GM12878 (cell line): ENCODE results near the gene IRF2.

Experiments used
- CEBPB ChIP-seq, 2 experiments: fragments of 150-350 bp in 1 of 2; IDR thresholded peaks; 2 replicates each; pipeline ENCODE4 v1.6.1; 2012 to 2014; ENCODE audit warnings: low read depth in 2 of 2, low read length in 2 of 2, borderline replicate concordance in 1 of 2, inconsistent platforms in 1 of 2
- CTCF ChIP-seq, 3 experiments: IDR thresholded peaks in 2 of 3; conservative IDR thresholded peaks in 1 of 3; 2 replicates each; pipeline ENCODE4 v1.5.1; 2011; ENCODE audit warnings: low read depth in 3 of 3, low read length in 3 of 3, mild to moderate bottlenecking in 3 of 3, control low read depth in 2 of 3, moderate library complexity in 2 of 3, inconsistent platforms in 1 of 3, mixed read lengths in 1 of 3; ENCODE audit not compliant: control insufficient read depth in 2 of 3, insufficient read depth in 1 of 3; ENCODE audit errors: extremely low read depth in 1 of 3
- ESRRA ChIP-seq: IDR thresholded peaks from 2 replicates; pipeline ENCODE4 v1.6.1; 2012; ENCODE audit warnings: mild to moderate bottlenecking, low read length, improper control_type of control experiment
- FOS ChIP-seq: IDR thresholded peaks from 3 replicates; pipeline ENCODE4 v1.6.1; 2011; ENCODE audit warnings: borderline replicate concordance; ENCODE audit not compliant: insufficient read length; ENCODE audit errors: extremely low read depth
- RAD21 ChIP-seq: IDR thresholded peaks from 2 replicates; pipeline ENCODE4 v1.6.1; 2011; ENCODE audit warnings: mild to moderate bottlenecking, low read depth, low read length, moderate library complexity; ENCODE audit not compliant: insufficient read depth
- SREBF2 ChIP-seq: IDR thresholded peaks from 2 replicates; pipeline ENCODE4 v1.6.1; 2012; ENCODE audit warnings: mild to moderate bottlenecking, low read length
- ZSCAN29 ChIP-seq: fragments of 450-650 bp; IDR thresholded peaks from 2 replicates; pipeline ENCODE4 v1.6.1; 2017; ENCODE audit warnings: mild to moderate bottlenecking, moderate library complexity

GRCh38 chr4:184459413-184459812 lies 14.9 kb downstream of the IRF2 start:
- no peak for TF ChIP-seq ZSCAN29
- no peak for TF ChIP-seq CEBPB (IDR thresholded peaks at IDR 0.05; ENCODE audit: borderline replicate concordance in 1 of 2, low read depth in 2 of 2, low read length in 2 of 2)
- TF ChIP-seq SREBF2 = no peak
- TF ChIP-seq CTCF (IDR thresholded peaks at IDR 0.05 in 2 of 3, conservative IDR thresholded peaks at IDR 0.05 in 1 of 3; ENCODE audit: control insufficient read depth in 2 of 3, extremely low read depth in 1 of 3, insufficient read depth in 1 of 3, low read depth in 3 of 3, low read length in 3 of 3) = no peak
- no peak for TF ChIP-seq ESRRA
- TF ChIP-seq RAD21 = no peak
- no peak for TF ChIP-seq FOS
